ENCODE data around the gene ARL4A. TPM values are rescaled to one million over a fixed set of nuclear protein-coding genes. Genes with fewer than 3 reads are reported as not detected.

Gene ARL4A
- total RNA-seq, 1 donor from 2014 or later = 14.3 TPM

Other genes starting within 250 kb of the ARL4A start
- 0.20 TPM for gene SCIN, start 116.9 kb upstream of the ARL4A start, total RNA-seq

All from left ventricle myocardium superior (tissue), 1 donor.